Measurements from ENCODE around the gene PEX11B. TPM values are rescaled to one million over a fixed set of nuclear protein-coding genes. Genes with fewer than 3 reads are reported as not detected.

The PEX11B gene
- polyA plus RNA-seq, 1 of the 3 experiments (the other 2 are of a cell fraction): 26.1 TPM

DNA sequence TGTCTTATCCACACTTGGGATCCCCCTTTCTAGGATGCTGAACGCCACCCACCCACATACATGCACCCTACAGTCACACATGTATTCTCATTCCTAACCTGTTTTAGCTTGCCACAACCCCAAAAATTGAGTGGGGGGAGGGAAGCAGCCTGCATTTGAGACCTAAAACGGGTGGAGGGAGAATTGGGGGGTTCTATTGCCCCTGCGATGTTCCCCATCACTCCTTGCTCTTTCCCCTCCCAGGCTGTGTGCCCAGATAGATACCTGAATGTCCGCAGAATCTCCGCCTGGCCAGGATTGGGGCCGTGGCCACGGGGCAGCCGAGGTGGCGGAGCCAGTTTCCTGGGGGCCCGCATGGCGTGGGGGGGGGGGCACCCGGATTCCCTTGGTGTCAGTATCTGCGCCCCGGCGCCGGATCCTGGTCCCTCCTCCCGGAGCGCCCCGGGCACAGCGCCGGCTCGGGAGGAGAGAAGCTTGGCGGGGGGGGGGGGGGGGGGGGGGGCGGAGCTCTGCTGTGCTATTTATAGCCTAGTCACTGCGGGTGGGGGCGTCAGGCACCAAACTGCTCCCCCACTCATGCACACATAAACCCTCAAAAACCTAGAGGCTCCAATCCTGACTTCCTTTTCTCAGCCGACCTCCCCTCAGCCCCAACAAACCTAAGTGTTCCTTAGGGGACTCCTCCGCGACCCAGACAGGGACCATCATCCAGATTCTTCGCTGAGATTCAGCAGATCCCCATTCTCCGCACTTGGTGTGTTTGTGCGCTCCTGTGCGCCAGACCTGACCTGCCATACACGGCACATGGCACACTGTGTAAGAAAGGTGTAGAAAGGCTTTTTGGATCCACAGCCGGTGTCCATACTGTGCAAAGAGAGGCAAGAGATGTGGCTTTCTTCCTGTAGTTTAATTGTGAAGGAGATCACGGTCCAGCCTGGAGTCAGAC lies 43.9 kb upstream of the PEX11B start (continued):
- TF ChIP-seq EP300 (IDR thresholded peaks at IDR 0.05; ENCODE audit: borderline replicate concordance in 1 of 2, low read depth in 1 of 2, low read length in 1 of 2): no peak
- TF ChIP-seq YY1 (IDR thresholded peaks at IDR 0.05; ENCODE audit: low read depth): no peak
- TF ChIP-seq RAD21 (IDR thresholded peaks at IDR 0.05; ENCODE audit: low read length): no peak
- no peak for TF ChIP-seq RXRA (IDR thresholded peaks at IDR 0.05; ENCODE audit: borderline replicate concordance, low read depth)
- TF ChIP-seq, protein P1, sequence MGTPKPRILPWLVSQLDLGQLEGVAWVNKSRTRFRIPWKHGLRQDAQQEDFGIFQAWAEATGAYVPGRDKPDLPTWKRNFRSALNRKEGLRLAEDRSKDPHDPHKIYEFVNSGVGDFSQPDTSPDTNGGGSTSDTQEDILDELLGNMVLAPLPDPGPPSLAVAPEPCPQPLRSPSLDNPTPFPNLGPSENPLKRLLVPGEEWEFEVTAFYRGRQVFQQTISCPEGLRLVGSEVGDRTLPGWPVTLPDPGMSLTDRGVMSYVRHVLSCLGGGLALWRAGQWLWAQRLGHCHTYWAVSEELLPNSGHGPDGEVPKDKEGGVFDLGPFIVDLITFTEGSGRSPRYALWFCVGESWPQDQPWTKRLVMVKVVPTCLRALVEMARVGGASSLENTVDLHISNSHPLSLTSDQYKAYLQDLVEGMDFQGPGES (IDR thresholded peaks at IDR 0.05; ENCODE audit: low read depth, low read length): no peak
- no peak for TF ChIP-seq SMC3 (IDR thresholded peaks at IDR 0.05; ENCODE audit: low read depth, low read length)

DNA sequence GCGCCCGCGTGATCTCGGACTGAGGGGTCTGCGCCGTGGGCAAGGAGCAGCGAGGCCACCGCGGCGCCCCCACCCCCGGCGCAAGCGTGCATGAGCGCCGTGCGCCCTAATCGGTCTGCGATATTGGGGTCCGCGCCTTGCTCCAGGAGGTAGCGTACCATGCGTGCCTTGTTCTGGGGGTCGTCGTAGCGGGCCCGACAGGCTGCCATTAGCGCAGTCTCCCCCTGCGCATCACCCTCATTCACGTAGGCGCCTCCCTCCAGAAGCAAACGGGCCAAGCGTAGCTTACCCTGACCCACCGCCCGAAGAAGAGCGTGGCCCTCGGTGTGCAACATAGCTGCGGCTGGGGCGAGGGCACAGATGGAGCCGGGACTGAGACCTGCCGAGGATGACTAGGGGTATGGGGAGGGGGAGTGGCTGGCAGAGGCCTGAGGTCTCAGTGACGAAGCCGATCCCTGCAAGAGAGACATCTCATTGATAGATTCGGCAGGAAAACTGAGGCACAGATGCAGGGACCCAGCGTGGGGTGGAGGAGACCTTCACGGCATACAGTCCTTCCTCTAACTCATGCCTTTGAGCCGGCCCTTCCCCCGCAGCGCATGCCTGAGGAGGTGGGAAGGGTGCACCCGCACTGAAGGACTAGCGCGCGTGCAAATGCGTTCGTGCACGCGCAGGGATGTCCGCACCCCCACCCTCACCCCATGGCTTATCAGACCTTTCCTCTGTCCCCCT lies 43.1 kb upstream of the PEX11B start:
- no peaks in the 10 kb centered on the region for H3K27me3 ChIP-seq (ENCODE audit: insufficient read depth)
- H2AFZ ChIP-seq (ENCODE audit: low read depth): peak overlapping the region; percentile 77
- H3K9me3 ChIP-seq: no peaks in the 10 kb centered on the region
- H3K36me3 ChIP-seq (replicated peaks in 1 of 2; ENCODE audit: control insufficient read depth in 1 of 2, insufficient read depth in 2 of 2, low read length in 1 of 2): no peaks in the 10 kb centered on the region
- POLR2A ChIA-PET: interaction anchor here (3.8 kb wide), 1 partner anchor 34 kb away, joined by 31 read pairs; the partner anchor contains the start of gene RBM8A
- TF ChIP-seq FOXJ3 (CRISPR knock-in tag; IDR thresholded peaks at IDR 0.05): no peak
- no peak for TF ChIP-seq FOSL2 (IDR thresholded peaks at IDR 0.05; ENCODE audit: borderline replicate concordance, low read depth)
- TF ChIP-seq, protein P2, sequence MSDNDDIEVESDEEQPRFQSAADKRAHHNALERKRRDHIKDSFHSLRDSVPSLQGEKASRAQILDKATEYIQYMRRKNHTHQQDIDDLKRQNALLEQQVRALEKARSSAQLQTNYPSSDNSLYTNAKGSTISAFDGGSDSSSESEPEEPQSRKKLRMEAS (IDR thresholded peaks at IDR 0.05; ENCODE audit: low read depth): peak; percentile 81
- no peak for TF ChIP-seq MEF2A (IDR thresholded peaks at IDR 0.05; ENCODE audit: borderline replicate concordance, low read depth)
- no peak for TF ChIP-seq TAF1 (IDR thresholded peaks at IDR 0.05; ENCODE audit: borderline replicate concordance, low read depth, low read length)
- no peak for TF ChIP-seq RAD21 (IDR thresholded peaks at IDR 0.05; ENCODE audit: low read length)
- peak; percentile 78 for TF ChIP-seq MXI1 (IDR thresholded peaks at IDR 0.05; ENCODE audit: low read depth, low read length)
- TF ChIP-seq RCOR1 (IDR thresholded peaks at IDR 0.05; ENCODE audit: low read length): 0 out of 2 replicates have a peak, but pooled peaks have one; percentile 11
- TF ChIP-seq SIN3A (IDR thresholded peaks at IDR 0.05; ENCODE audit: borderline replicate concordance, low read depth, low read length): no peak
- TF ChIP-seq USF1 (IDR thresholded peaks at IDR 0.05; ENCODE audit: borderline replicate concordance, low read depth): no peak
- TF ChIP-seq NRF1 (IDR thresholded peaks at IDR 0.05; ENCODE audit: low read depth, low read length): peak; percentile 55
- no peak for TF ChIP-seq CHD2 (IDR thresholded peaks at IDR 0.05; ENCODE audit: low read length, partially characterized antibody)
- TF ChIP-seq TCF12 (IDR thresholded peaks at IDR 0.05): no peak
- DNase-seq: peak; percentile 58
- H4K20me1 ChIP-seq (ENCODE audit: insufficient read depth): no peaks in the 10 kb centered on the region
- H3K79me2 ChIP-seq (ENCODE audit: insufficient read depth): peaks cover 8% of the 10 kb centered on the region
- H3K27ac ChIP-seq (ENCODE audit: low read depth in 2 of 2, low read length in 1 of 2): peak overlapping the region; percentile 30 to 95; a peak in 3 of 4 replicates
- peak overlapping the region; percentile 69 to 76 for H3K4me3 ChIP-seq (ENCODE audit: low read depth in 2 of 2, low read length in 1 of 2)
- no peaks in the 10 kb centered on the region for H3K9me2 ChIP-seq
- H3K4me1 ChIP-seq (ENCODE audit: control insufficient read depth in 1 of 2, insufficient read depth in 2 of 2, low read depth in 1 of 2, low read length in 1 of 2): peaks cover 25 to 47% of the 10 kb centered on the region in 2 experiments
- H3F3A ChIP-seq (replicated peaks; ENCODE audit: insufficient read depth): peaks cover 34% of the 10 kb centered on the region
- H3K9ac ChIP-seq: peak overlapping the region; percentile 58
- H3K4me2 ChIP-seq: peak overlapping the region; percentile 95
- 27% methylated on average over 27 of the region's 57 CpGs for WGBS (ENCODE audit: low lambda C conversion rate)
- CTCF ChIA-PET: interaction anchor here (0.6 to 1.1 kb wide), 2 partner anchors 38 to 46 kb away, joined by 3 read pairs; no protein-coding TSS in a partner anchor
